Endothelial cell of umbilical vein (primary cell): ENCODE data around the gene COL23A1. TPM values are rescaled to one million over a fixed set of nuclear protein-coding genes. Genes with fewer than 3 reads are reported as not detected.

ENCODE experiments used
- BruUV-seq: library from RNA; stranded (reverse); fragments of 400-500 nt; replicated peaks from 2 replicates; lab custom pipeline; 2021; lab: Mats Ljungman, UMichigan
- CTCF ChIA-PET: fragments of 300-600, 350-600 bp; sonication (Branson Sonifier 250); formaldehyde crosslinking; loops from one replicate; lab custom pipeline; 2021; ENCODE audit warnings: antibody characterized with exemption, inconsistent platforms; lab: Charles Lee
- POLR2A ChIA-PET: fragments of 300-600, 350-600 bp; sonication (Branson Sonifier 250); formaldehyde crosslinking; loops from one replicate; lab custom pipeline; 2021; ENCODE audit warnings: antibody characterized with exemption, inconsistent platforms; lab: Charles Lee
- DNase-seq: peaks from one replicate; pipeline ENCODE4 v3.0.0-alpha.2; 2011; ENCODE audit warnings: low read depth, low spot score
- FAIRE-seq: peaks from 2 replicates; lab custom pipeline; 2011; peaks lifted over from hg19 to GRCh38; lab: Jason Lieb, UNC
- H2AFZ ChIP-seq: 2 replicates; pipeline ENCODE4 v1.6.0; 2012; ENCODE audit warnings: low read depth, low read length, control low read depth, inconsistent platforms
- H3K27ac ChIP-seq: 2 replicates; pipeline ENCODE4 v1.5.1; 2011; ENCODE audit warnings: low read depth, mild to moderate bottlenecking, control low read depth, low read length, moderate library complexity; ENCODE audit not compliant: insufficient read depth
- H3K27me3 ChIP-seq, 2 experiments: 2 replicates each; pipeline versions ENCODE4 v1.6.0 to v1.6.1; 2011; ENCODE audit warnings: low read length in 2 of 2, mixed read lengths in 1 of 2; ENCODE audit not compliant: control insufficient read depth in 2 of 2, insufficient read depth in 2 of 2
- H3K36me3 ChIP-seq, 2 experiments: 2 replicates in 1 of 2; 3 replicates in 1 of 2; pipeline ENCODE4 v1.5.1; 2011; ENCODE audit warnings: low read length in 2 of 2, mild to moderate bottlenecking in 1 of 2, moderate library complexity in 1 of 2; ENCODE audit not compliant: control insufficient read depth in 2 of 2, insufficient read depth in 2 of 2; ENCODE audit errors: extremely low read depth in 1 of 2
- H3K4me1 ChIP-seq: 3 replicates; pipeline ENCODE4 v1.5.1; 2011; ENCODE audit warnings: mild to moderate bottlenecking, low read length; ENCODE audit not compliant: control insufficient read depth, insufficient read depth; ENCODE audit errors: extremely low read depth
- H3K4me2 ChIP-seq: 2 replicates; pipeline ENCODE4 v1.6.1; 2011; ENCODE audit warnings: low read length, control low read depth, mixed read lengths; ENCODE audit not compliant: insufficient read depth
- H3K4me3 ChIP-seq, 3 experiments: fragments of 200-600 bp in 1 of 3; sonication (generic), shearing (Covaris generic) in 1 of 3; replicated peaks in 1 of 3; 2 replicates each; pipeline ENCODE4 v1.5.1; 2011 to 2016; ENCODE audit warnings: control low read depth in 3 of 3, low read length in 3 of 3, mild to moderate bottlenecking in 2 of 3, inconsistent platforms in 1 of 3, low read depth in 1 of 3, moderate library complexity in 1 of 3; ENCODE audit not compliant: insufficient read depth in 1 of 3
- H3K79me2 ChIP-seq: 2 replicates; pipeline ENCODE4 v1.6.0; 2012; ENCODE audit warnings: low read length, inconsistent platforms; ENCODE audit not compliant: control insufficient read depth, insufficient read depth
- H3K9ac ChIP-seq: replicated peaks from 2 replicates; pipeline ENCODE3; 2011; ENCODE audit warnings: low read length, control low read depth; ENCODE audit not compliant: insufficient read depth; ENCODE audit errors: extremely low read depth
- H3K9me1 ChIP-seq: replicated peaks from 3 replicates; pipeline ENCODE4 v1.6.0; 2011; ENCODE audit warnings: mild to moderate bottlenecking, low read length; ENCODE audit not compliant: control insufficient read depth, insufficient read depth; ENCODE audit errors: extremely low read depth
- H3K9me3 ChIP-seq: replicated peaks from 2 replicates; pipeline ENCODE4 v1.5.1; 2012; ENCODE audit warnings: low read length, inconsistent platforms; ENCODE audit not compliant: control insufficient read depth, insufficient read depth
- H4K20me1 ChIP-seq: replicated peaks from 2 replicates; pipeline ENCODE3; 2011; ENCODE audit warnings: mild to moderate bottlenecking, low read length; ENCODE audit not compliant: control insufficient read depth, insufficient read depth; ENCODE audit errors: extremely low read depth
- CTCF ChIP-seq, 2 donors: IDR thresholded peaks; 1 replicate in 1 of 2; 2 replicates in 1 of 2; pipeline ENCODE4 v1.5.1; 2011; ENCODE audit warnings: low read length in 2 of 2, mild to moderate bottlenecking in 2 of 2, moderate library complexity in 2 of 2, control low read depth in 1 of 2, inconsistent platforms in 1 of 2, low read depth in 1 of 2; ENCODE audit not compliant: insufficient read depth in 1 of 2; ENCODE audit errors: extremely low read depth in 1 of 2
- EZH2 ChIP-seq: IDR thresholded peaks from 2 replicates; pipeline ENCODE4 v1.6.1; 2012; ENCODE audit warnings: borderline replicate concordance, low read depth, mild to moderate bottlenecking, moderate library complexity, low read length, inconsistent platforms; ENCODE audit not compliant: severe bottlenecking
- FOS ChIP-seq: IDR thresholded peaks from 2 replicates; pipeline ENCODE4 v1.6.1; 2011; ENCODE audit warnings: mild to moderate bottlenecking, low read length, moderate library complexity, borderline replicate concordance; ENCODE audit not compliant: insufficient read depth
- GATA2 ChIP-seq: IDR thresholded peaks from 2 replicates; pipeline ENCODE4 v1.7.0; 2011; ENCODE audit warnings: low read depth, mild to moderate bottlenecking, moderate library complexity, mixed read lengths, low read length; ENCODE audit not compliant: insufficient read length, insufficient read depth
- JUN ChIP-seq: IDR thresholded peaks from 2 replicates; pipeline ENCODE4 v1.6.1; 2011; ENCODE audit warnings: borderline replicate concordance, low read depth; ENCODE audit not compliant: insufficient read length, insufficient read depth
- MAX ChIP-seq: IDR thresholded peaks from 2 replicates; pipeline ENCODE4 v1.6.1; 2011; ENCODE audit not compliant: insufficient read depth, insufficient read length
- MYC ChIP-seq: IDR thresholded peaks from one replicate; pipeline ENCODE4 v1.6.1; 2011; ENCODE audit warnings: mild to moderate bottlenecking, low read depth, low read length
- POLR2A ChIP-seq: IDR thresholded peaks from 2 replicates; pipeline ENCODE4 v1.6.1; 2012; ENCODE audit warnings: low read depth, mild to moderate bottlenecking, control low read depth, low read length
- POLR2AphosphoS5 ChIP-seq: IDR thresholded peaks from 2 replicates; pipeline ENCODE4 v1.6.1; 2012; ENCODE audit warnings: low read depth, mild to moderate bottlenecking, control low read depth, low read length, moderate library complexity; ENCODE audit not compliant: insufficient read depth
- dilution Hi-C: fragments of 300-500 bp; cut with MboI; formaldehyde crosslinking; loops from one replicate; pipeline ENCODE4 v1.15.0; 2019; ENCODE audit warnings: low sequenced_read_pairs; ENCODE audit not compliant: extremely low pct_ligation_motif_present
- intact Hi-C: fragments of 100-400 bp; cut with micrococcal nuclease; formaldehyde crosslinking; loops from one replicate; pipeline ENCODE4 v1.10.0; 2022
- polyA plus RNA-seq, 4 experiments: library from polyadenylated mRNA; depleted of rRNA in 3 of 4; stranded (reverse) in 3 of 4; unstranded in 1 of 4; fragments of >200 nt; gene quantifications; 2 replicates each; pipeline versions ENCODE4 v1.2.1 to v1.2.3, GENCODE V29; 2011 to 2012; ENCODE audit warnings: missing spikeins in 1 of 4
- total RNA-seq: library from RNA; stranded (reverse); gene quantifications from 2 replicates; pipeline ENCODE4 v1.2.3, GENCODE V29; 2021

Gene COL23A1
- total and polyA plus RNA-seq, 2 donors (not counting 3 experiments of a cell fraction or from before 2014, with no cell fraction given): not detected

GRCh38 chr5:178338126-178338749 lies 252.0 kb downstream of the COL23A1 start:
- no peak overlapping the region for H3K4me3 ChIP-seq
- POLR2A ChIA-PET: no interaction called here
- intact Hi-C loops (no loop called here), dilution Hi-C loops (no loop called here)
- DNase-seq (no peak), FAIRE-seq (no peak)
- no peaks in the 10 kb centered on the region for H3K9me1 ChIP-seq
- CTCF ChIA-PET: no interaction called here
- no peak overlapping the region for H3K9ac ChIP-seq
- H3K79me2 ChIP-seq: no peaks in the 10 kb centered on the region
- no peaks in the 10 kb centered on the region for H3K27me3 ChIP-seq
- no peak overlapping the region for H2AFZ ChIP-seq
- BruUV-seq: no TSS peak
- H3K27ac ChIP-seq: no peak overlapping the region
- no peaks in the 10 kb centered on the region for H3K4me1 ChIP-seq
- TF ChIP-seq FOS (no peak), GATA2 (no peak), EZH2 (no peak), POLR2AphosphoS5 (no peak), CTCF (IDR thresholded peaks at IDR 0.05; ENCODE audit: extremely low read depth in 1 of 2, insufficient read depth in 1 of 2, low read depth in 1 of 2, low read length in 2 of 2) (no peak), MYC (no peak), POLR2A (no peak), MAX (no peak), JUN (no peak)
- no peaks in the 10 kb centered on the region for H3K36me3 ChIP-seq
- H3K4me2 ChIP-seq: no peak overlapping the region
- no peaks in the 10 kb centered on the region for H3K9me3 ChIP-seq
- H4K20me1 ChIP-seq: no peaks in the 10 kb centered on the region
